Stomach smooth muscle (tissue), 2 donors: ENCODE measurements around the gene ARHGEF10L.

ENCODE experiments used
- H3K27ac ChIP-seq: one replicate; pipeline ENCODE4 v1.7.0; 2013; ENCODE audit warnings: mild to moderate bottlenecking, low read length, inconsistent platforms
- H3K27me3 ChIP-seq, 2 donors: one replicate each; pipeline ENCODE4 v1.7.0; 2013; ENCODE audit warnings: low read length in 2 of 2; ENCODE audit not compliant: insufficient read depth in 2 of 2, control insufficient read depth in 1 of 2
- H3K36me3 ChIP-seq, 2 donors: one replicate each; pipeline ENCODE4 v1.7.0; 2013; ENCODE audit warnings: low read length in 2 of 2; ENCODE audit not compliant: control insufficient read depth in 2 of 2, insufficient read depth in 2 of 2
- H3K4me1 ChIP-seq: one replicate; pipeline ENCODE4 v1.7.0; 2013; ENCODE audit warnings: low read length; ENCODE audit not compliant: control insufficient read depth, insufficient read depth
- H3K4me3 ChIP-seq, 2 donors: one replicate each; pipeline ENCODE4 v1.7.0; 2013; ENCODE audit warnings: low read length in 2 of 2
- H3K9ac ChIP-seq, 2 donors: one replicate each; pipeline ENCODE4 v1.7.0; 2013; ENCODE audit warnings: low read length in 2 of 2, mild to moderate bottlenecking in 1 of 2
- H3K9me3 ChIP-seq, 2 donors: one replicate each; pipeline ENCODE4 v1.7.0; 2013; ENCODE audit warnings: low read length in 2 of 2; ENCODE audit not compliant: control insufficient read depth in 2 of 2
- donor health status: healthy.
- donor health status: Pancreatic carcinoma.

The ARHGEF10L gene

GRCh38 chr1:17663646-17664045 is 124.1 kb downstream of the ARHGEF10L start:
- no peaks in the 10 kb centered on the region for H3K27me3 ChIP-seq
- H3K9ac ChIP-seq = no peak overlapping the region
- H3K36me3 ChIP-seq = peaks cover 31 to 65% of the 10 kb centered on the region in 2 donors
- H3K4me3 ChIP-seq = no peak overlapping the region
- no peak overlapping the region for H3K27ac ChIP-seq
- H3K4me1 ChIP-seq = no peaks in the 10 kb centered on the region
- H3K9me3 ChIP-seq = no peaks in the 10 kb centered on the region

DNA sequence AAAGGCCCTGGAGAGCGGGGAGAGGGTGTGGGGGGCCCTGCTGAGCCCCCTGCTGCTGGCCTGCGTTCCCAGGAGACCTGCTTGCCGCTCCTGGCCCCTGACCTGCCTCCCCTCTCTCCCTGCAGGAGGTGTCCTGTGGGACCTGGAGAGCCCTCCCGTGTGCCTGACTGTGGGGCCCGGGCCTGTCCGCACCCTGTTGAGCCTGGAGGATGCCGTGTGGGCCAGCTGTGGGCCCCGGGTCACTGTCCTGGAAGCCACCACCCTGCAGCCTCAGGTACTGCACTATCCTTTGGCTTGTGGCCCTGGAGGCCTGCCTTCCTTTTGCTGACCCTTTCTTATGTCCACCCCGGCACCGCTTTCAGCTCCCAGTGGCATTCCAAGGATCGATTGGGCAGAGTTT is 124.8 kb downstream of the ARHGEF10L start:
- no peaks in the 10 kb centered on the region for H3K4me1 ChIP-seq
- no peak overlapping the region for H3K27ac ChIP-seq
- H3K9me3 ChIP-seq = no peaks in the 10 kb centered on the region
- peaks cover 25 to 64% of the 10 kb centered on the region in 2 donors for H3K36me3 ChIP-seq
- H3K4me3 ChIP-seq = no peak overlapping the region
- no peaks in the 10 kb centered on the region for H3K27me3 ChIP-seq
- H3K9ac ChIP-seq = no peak overlapping the region

GRCh38 chr1:17665054-17665453 is 125.6 kb downstream of the ARHGEF10L start:
- Histone ChIP-seq H3K9me3 (no peaks in the 10 kb centered on the region), H3K36me3 (peaks cover 18 to 62% of the 10 kb centered on the region in 2 donors), H3K4me1 (no peaks in the 10 kb centered on the region), H3K27me3 (no peaks in the 10 kb centered on the region), H3K27ac (no peak overlapping the region), H3K4me3 (no peak overlapping the region), H3K9ac (no peak overlapping the region)

DNA sequence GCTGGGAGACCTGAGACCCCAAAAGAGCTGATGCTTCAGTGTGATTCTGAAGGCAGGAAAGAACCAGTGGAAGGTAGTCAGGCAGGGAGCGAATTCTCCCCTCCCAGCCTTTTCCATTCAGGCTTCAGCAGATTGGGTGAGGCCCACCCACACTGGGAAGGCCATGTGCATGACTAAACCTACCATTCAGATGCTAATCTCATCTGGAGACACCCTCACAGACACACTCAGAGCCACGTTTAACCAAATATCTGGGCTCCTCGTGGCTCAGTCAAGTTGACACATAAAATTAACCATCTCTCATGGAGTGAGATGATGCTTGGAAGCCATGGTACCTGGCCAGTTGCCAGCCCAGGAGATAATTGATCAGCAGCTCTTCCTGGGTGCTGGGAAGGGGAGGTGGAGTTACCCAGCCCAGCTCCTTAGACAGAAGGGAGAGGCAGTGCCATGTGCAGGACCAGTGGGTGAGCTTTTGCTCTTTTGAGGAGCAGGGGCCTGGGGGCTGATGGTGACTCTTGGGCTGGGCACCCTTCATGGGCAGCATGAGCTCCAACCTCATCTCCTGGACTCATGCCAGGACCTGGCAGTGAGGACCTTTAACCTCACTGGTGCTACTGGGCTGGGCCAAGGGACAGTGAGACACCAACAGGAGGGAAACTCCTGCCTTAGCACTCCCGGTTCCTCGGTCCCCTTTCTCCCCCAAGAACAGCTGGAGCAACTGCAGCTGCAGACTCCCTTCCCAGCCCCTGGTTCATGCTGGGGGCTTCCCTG is 126.6 kb downstream of the ARHGEF10L start:
- H3K4me3 ChIP-seq = no peak overlapping the region
- H3K36me3 ChIP-seq = peaks cover 18 to 53% of the 10 kb centered on the region in 2 donors
- peaks cover 3% of the 10 kb centered on the region for H3K4me1 ChIP-seq
- no peaks in the 10 kb centered on the region for H3K9me3 ChIP-seq
- H3K27ac ChIP-seq = no peak overlapping the region
- no peaks in the 10 kb centered on the region for H3K27me3 ChIP-seq
- H3K9ac ChIP-seq = no peak overlapping the region

DNA sequence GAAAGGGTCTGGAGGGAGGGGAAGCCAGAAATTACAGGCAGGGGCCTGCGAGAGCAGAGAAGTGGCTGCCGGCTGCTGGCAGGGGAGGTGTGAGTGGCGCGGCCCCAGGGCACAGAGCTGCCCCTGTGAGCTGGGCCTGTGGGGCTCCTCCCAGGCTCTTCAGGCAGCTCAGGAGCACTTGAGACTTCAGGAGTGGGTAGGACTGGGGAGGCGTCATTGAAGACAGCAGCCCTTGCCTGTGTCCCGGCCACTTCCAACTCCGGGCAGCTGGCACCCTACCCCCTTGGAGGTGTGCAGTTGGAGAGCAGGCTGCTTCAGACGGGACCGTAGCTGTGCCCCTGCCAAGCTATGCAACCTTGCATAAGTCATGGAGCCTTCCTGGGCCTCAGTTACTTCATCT is 128.1 kb downstream of the ARHGEF10L start:
- no peak overlapping the region for H3K4me3 ChIP-seq
- no peak overlapping the region for H3K27ac ChIP-seq
- no peak overlapping the region for H3K9ac ChIP-seq
- peaks cover 11% of the 10 kb centered on the region for H3K4me1 ChIP-seq
- no peaks in the 10 kb centered on the region for H3K9me3 ChIP-seq
- peaks cover 18 to 46% of the 10 kb centered on the region in 2 donors for H3K36me3 ChIP-seq
- H3K27me3 ChIP-seq = no peaks in the 10 kb centered on the region

- Histone ChIP-seq H3K4me1 (peaks cover 11% of the 10 kb centered on the region), H3K4me3 (no peak overlapping the region), H3K9me3 (no peaks in the 10 kb centered on the region), H3K27me3 (no peaks in the 10 kb centered on the region), H3K27ac (no peak overlapping the region), H3K36me3 (peaks cover 18 to 43% of the 10 kb centered on the region in 2 donors), H3K9ac (no peak overlapping the region)
Observed at GRCh38 chr1:17668195-17668594, 128.7 kb downstream of the ARHGEF10L start.

DNA sequence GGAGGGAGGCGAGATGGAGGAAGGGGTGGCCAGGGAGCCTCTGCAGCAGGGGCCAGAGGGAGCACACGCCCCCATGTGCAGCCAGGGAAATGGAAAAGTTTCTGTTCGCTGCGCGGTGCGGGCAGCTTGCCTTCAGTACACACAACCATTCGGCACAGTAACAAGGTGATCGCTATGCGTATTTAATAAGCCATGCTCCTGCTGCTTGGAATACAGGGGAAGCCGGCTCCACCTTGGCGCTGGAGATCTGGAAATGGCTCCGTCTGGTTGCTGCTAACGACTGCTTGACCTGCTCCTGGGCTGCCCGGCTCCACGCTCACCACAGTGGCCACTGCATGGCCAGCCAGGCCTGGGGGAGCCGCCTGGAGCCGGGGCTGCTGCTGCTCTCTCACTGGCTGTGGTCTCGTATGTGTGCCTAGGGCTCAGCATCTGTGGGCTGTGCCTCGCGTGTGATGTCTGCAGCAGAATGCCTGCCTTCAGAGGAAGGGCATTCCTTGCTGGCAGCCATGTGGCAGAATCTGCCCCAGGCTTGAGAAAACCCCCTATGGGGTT is 129.2 kb downstream of the ARHGEF10L start:
- H3K36me3 ChIP-seq = peaks cover 18 to 42% of the 10 kb centered on the region in 2 donors
- H3K4me3 ChIP-seq = no peak overlapping the region
- H3K9me3 ChIP-seq = no peaks in the 10 kb centered on the region
- no peak overlapping the region for H3K27ac ChIP-seq
- peaks cover 13% of the 10 kb centered on the region for H3K4me1 ChIP-seq
- H3K27me3 ChIP-seq = no peaks in the 10 kb centered on the region
- no peak overlapping the region for H3K9ac ChIP-seq

GRCh38 chr1:17669305-17669704 is 129.8 kb downstream of the ARHGEF10L start:
- Histone ChIP-seq H3K9me3 (no peaks in the 10 kb centered on the region), H3K9ac (no peak overlapping the region), H3K36me3 (peaks cover 18 to 37% of the 10 kb centered on the region in 2 donors), H3K4me3 (no peak overlapping the region), H3K27me3 (no peaks in the 10 kb centered on the region), H3K4me1 (peaks cover 13% of the 10 kb centered on the region), H3K27ac (no peak overlapping the region)

GRCh38 chr1:17669866-17670451 is 130.5 kb downstream of the ARHGEF10L start:
- Histone ChIP-seq H3K9me3 (no peaks in the 10 kb centered on the region), H3K27ac (no peak overlapping the region), H3K9ac (no peak overlapping the region), H3K4me1 (peaks cover 13% of the 10 kb centered on the region), H3K36me3 (peaks cover 14 to 30% of the 10 kb centered on the region in 2 donors), H3K4me3 (no peak overlapping the region), H3K27me3 (no peaks in the 10 kb centered on the region)

- Histone ChIP-seq H3K9ac (no peak overlapping the region), H3K4me3 (no peak overlapping the region), H3K9me3 (no peaks in the 10 kb centered on the region), H3K27me3 (no peaks in the 10 kb centered on the region), H3K36me3 (peaks cover 11 to 24% of the 10 kb centered on the region in 2 donors), H3K4me1 (peaks cover 13% of the 10 kb centered on the region), H3K27ac (no peak overlapping the region)
Observed at GRCh38 chr1:17670587-17671313, 131.3 kb downstream of the ARHGEF10L start.
